NOMO-1 treated with dmso at 0.1 percent for 144 hours (cell line): ENCODE data around the gene ESRRG.
A peak's percentile ranks its signal among the peaks of the same experiment; 100 is the strongest.
"Not testable (repeated sequence)": the region's sequence is repeated elsewhere in the genome, so short reads cannot be mapped to it uniquely, and the experiment has no call there.

Experiments used
- DNase-seq: peaks from one replicate; lab custom pipeline; 2025; ENCODE audit not compliant: unreplicated experiment; lab: John Stamatoyannopoulos, UW

ESRRG gene

GRCh38 chr1:216705676-216706075 lies 17.6 kb downstream of the ESRRG start:
- no peak for DNase-seq

- not testable (repeated sequence) for DNase-seq
Observed at GRCh38 chr1:216704065-216704464, 19.2 kb downstream of the ESRRG start.

- DNase-seq, result peak; percentile 70
Observed at GRCh38 chr1:216702170-216702569, 21.1 kb downstream of the ESRRG start.

GRCh38 chr1:216700779-216701178 lies 22.4 kb downstream of the ESRRG start:
- DNase-seq, result no peak

GRCh38 chr1:216691710-216692109 lies 31.5 kb downstream of the ESRRG start:
- no peak for DNase-seq

GRCh38 chr1:216690603-216691002 lies 32.6 kb downstream of the ESRRG start:
- no peak for DNase-seq

GRCh38 chr1:216688127-216688657 lies 35.0 kb downstream of the ESRRG start:
- no peak for DNase-seq

- no peak for DNase-seq
Observed at GRCh38 chr1:216686860-216687766, 36.1 kb downstream of the ESRRG start.

- no peak for DNase-seq
Observed at GRCh38 chr1:216682752-216683151, 40.5 kb downstream of the ESRRG start.

GRCh38 chr1:216679108-216679507 lies 44.1 kb downstream of the ESRRG start:
- DNase-seq, result no peak

- DNase-seq, result no peak
Observed at GRCh38 chr1:216670118-216670883, 52.9 kb downstream of the ESRRG start.

- no peak for DNase-seq
Observed at GRCh38 chr1:216666441-216666840, 56.8 kb downstream of the ESRRG start.

GRCh38 chr1:216665856-216666255 lies 57.4 kb downstream of the ESRRG start:
- DNase-seq, result no peak

GRCh38 chr1:216665406-216665805 lies 57.8 kb downstream of the ESRRG start:
- peak; percentile 32 for DNase-seq

GRCh38 chr1:216662681-216663080 lies 60.5 kb downstream of the ESRRG start:
- DNase-seq, result no peak

- DNase-seq, result no peak
Observed at GRCh38 chr1:216660561-216660960, 62.7 kb downstream of the ESRRG start.

GRCh38 chr1:216653001-216653400 lies 70.2 kb downstream of the ESRRG start:
- no peak for DNase-seq

GRCh38 chr1:216651826-216652418 lies 71.3 kb downstream of the ESRRG start:
- DNase-seq, result no peak

GRCh38 chr1:216643176-216643575 lies 80.1 kb downstream of the ESRRG start:
- no peak for DNase-seq

- DNase-seq, result no peak
Observed at GRCh38 chr1:216641669-216642460, 81.4 kb downstream of the ESRRG start.

GRCh38 chr1:216640100-216640499 lies 83.1 kb downstream of the ESRRG start:
- DNase-seq, result no peak
